Umbilical cord (tissue), 2 donors: ENCODE data around the gene ATXN10. TPM values are rescaled to one million over a fixed set of nuclear protein-coding genes. Genes with fewer than 3 reads are reported as not detected.

Experiments used
- DNase-seq: peaks from one replicate; pipeline ENCODE4 v3.0.0-alpha.2; 2015; ENCODE audit warnings: low spot score
- total RNA-seq: library from RNA; depleted of rRNA; stranded (reverse); fragments of >200 nt; gene quantifications from one replicate; pipeline ENCODE4 v1.2.3, GENCODE V29; 2014; ENCODE audit warnings: low replicate concordance; ENCODE audit not compliant: insufficient read depth

ATXN10 gene
- total RNA-seq, 1 donor from 2014 or later, result 175 TPM

DNA sequence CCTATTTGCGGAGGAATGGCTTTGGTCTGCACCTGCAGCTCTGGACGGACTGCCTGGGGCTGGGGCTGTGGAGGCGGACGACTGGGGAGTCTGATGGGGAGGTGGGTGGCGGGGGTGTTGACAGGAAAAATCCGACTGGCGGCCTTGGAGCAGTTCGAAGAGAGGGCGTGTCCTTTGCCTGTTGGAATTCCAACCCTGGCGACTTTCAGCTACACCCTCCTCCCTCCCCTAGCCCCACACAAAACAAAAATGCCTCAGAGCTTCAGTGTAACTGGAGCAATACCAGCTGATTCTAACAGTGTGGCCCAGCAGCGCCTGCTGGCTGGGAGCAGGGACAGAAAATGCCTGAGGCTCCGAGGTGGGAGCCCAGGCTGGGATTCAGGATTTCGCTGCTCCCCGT lies 85.4 kb downstream of the ATXN10 start:
- DNase-seq, result peak; percentile 65

DNA sequence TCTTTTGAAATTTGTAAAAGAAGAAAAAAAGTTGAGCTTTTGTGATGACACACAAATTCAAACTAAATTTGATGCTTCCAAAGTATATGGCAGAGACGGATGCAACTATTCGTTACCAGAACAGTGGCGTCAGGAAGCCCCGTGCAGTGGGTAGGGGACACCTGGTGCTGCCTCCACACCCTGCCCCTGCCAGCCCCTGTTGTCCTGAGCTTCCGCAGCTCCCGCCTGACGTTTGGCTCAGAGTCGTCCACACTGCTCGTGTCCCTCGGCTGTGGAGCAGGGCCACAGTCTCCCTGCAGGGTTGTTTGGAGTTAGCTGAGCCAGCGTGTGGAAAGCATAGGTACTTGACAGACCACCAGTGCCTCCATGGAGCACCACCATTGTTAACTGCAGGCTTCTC lies 86.3 kb downstream of the ATXN10 start:
- DNase-seq, result no peak

DNA sequence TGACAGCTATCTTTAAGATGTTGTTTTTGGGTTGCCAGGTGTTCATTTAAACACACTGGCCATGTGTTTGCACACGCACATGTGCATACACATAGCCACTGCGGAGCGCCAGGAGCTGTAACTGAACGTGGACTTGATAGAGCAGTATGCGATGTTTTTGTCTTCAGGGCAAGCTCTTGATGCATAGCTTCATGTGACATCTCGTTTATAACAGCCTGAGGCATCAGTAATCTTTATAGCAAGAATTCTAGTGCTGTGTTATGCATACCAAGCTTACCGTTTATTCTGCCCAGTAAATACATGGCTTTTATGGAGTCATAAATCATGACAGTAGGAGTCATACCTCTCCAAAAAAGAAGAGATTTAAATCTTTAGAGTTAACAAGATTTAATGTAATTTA lies 87.0 kb downstream of the ATXN10 start:
- DNase-seq, result peak; percentile 81

DNA sequence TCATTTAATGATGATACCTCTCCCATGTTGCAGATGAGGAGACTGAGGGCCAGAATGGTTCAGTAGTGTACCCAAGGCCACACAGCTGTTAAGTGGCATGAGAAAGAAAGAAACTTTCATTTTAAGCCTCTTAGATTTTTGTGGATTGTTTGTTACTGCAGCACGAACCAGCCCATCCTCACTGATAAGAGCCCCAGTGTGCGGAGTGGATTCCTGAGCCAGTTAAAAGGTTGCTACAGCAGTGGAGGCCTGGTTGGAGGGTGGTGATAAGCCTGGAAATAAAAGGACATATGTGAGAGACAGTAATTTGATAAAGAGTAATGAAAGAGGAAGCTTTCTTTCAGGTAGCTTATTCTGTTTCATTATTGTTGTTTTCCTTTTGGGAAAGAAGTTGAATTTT lies 89.0 kb downstream of the ATXN10 start:
- no peak for DNase-seq

DNA sequence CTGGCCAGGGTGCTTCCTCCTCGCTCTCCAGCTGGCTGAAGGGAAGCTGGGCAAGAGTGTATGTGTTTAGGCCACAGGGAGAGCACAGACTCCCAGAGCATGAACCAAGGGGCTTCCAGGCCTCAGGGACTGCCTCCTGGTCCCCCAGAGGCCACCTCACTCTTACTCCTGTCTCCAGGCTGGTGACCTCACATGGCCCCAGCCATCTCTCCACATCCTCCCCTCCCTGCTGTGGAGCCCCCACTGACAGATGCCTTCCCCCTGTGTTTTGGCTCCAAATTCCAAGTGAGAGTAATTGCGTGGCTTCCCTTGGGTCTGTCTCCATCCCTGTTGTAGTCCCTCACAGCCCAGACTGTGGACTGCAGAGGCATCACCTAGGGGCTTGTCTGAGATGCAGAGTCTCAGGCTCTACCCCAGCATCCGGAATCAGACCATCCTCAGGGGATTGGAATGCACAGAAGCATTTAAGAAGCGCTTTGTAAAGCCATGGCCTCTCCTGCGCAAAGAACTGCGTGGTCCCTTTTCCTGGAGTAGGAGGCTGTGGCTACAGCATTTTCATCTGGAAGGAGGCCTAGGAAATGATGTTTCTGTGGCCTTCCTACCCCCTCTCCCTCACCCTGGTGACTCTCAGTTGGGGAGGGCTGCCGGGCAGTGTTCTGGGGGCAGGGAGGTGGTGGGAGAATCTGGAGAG lies 91.1 kb downstream of the ATXN10 start:
- no peak for DNase-seq

DNA sequence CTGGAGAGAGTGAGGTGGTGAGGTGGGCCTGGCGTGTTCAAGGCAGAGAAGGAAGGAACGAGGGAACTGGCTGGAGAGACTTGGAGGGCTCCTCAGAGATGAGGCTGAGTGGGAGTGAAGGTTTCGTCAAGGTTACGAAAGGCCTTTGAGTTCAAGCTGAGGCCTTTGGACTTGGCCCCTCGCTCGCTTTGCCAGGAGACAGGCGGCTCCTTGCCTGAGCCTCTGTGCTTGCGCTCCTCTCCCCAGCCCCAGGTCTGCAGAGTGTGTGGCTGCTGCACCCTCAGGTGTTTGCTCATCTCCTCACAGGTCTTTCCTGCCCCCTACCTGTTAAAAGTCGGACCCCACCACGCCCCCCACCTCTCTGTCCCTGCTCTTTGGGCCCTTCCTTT lies 91.6 kb downstream of the ATXN10 start:
- DNase-seq, result no peak

DNA sequence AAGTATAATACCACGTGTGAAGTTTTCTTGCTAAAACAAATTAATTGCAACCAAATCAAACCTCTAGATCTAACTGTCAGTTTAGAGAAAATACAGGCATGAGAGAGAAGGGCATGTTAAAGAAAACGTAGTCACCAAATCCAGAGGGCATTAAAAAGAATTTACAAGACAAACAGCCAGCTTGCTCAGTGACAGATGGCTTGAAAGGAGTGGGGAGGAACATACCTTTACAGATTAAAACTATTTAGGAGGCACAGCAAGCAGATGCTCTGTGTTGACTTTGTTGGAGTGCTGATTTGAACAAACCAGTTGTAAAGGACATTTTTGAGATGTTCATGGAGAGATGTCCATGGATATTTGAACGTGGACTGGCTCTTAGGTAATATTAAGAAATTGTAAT lies 96.9 kb downstream of the ATXN10 start:
- no peak for DNase-seq

DNA sequence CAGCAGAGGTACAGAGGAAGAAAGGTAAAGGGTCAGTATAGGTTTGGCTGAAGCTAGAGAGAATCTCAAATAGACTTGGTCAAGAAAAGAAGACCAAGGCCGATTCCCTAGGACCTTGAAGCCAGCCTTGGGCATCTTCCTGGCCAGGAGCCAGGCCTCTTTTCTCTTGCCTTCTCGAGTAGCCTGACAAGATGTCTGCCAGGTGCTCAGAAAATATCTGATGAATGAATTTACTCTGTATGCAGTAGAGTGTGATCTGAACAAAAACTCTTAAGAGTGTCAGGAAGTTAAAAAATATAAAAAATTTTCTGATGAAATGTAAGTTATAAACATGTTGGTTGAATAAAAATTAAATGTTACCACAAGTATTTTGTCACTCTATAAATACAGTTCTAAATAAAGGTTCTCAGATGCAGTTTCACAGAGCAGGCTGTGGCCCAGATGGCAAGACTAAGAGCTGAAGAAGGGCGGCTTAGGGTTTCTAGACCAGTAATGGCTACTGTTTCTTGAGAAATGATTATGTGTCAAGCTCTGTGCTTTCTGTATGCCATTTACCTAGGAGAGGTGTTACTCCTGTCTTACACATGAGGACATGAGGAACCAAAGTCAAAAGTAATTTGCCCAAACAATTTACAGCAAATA lies 98.1 kb downstream of the ATXN10 start:
- no peak for DNase-seq

DNA sequence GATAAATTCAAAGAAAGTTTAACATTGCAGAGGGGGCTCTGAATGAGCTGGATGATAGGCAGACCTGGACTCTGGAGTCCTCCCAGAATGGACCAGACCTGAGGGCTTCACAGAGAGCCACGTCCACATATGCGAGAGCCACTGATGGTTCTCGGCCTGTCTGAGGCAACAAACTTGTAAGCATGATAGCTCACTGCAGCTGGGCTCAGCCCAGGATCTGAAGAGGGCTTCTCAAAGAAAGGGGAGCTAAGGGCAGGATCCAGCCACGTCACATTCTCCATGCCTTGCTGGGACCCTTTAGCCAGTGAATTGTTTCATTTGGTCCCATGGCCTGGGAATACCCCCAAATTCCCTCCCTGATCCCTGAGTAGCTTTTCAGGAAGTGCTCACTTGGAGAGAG lies 98.9 kb downstream of the ATXN10 start:
- no peak for DNase-seq

DNA sequence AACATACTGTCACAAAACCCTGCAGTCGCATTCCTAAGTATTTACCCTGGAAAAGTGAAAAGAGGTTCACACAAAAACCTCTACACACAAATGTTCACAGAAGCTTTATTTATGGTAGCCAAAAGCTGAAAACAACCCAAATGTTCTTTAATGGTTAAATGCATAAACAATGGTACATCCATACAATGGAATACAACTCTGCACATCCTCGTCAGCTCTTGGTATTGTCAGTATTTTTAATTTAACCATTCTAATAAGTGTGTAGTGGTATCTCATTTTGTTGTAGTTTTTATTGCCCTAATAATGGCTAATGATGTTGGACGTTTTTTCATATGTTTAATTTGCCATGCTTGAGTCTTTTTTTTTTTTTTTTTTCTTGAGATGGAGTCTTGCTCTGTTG lies 99.4 kb downstream of the ATXN10 start:
- DNase-seq, result no peak

DNA sequence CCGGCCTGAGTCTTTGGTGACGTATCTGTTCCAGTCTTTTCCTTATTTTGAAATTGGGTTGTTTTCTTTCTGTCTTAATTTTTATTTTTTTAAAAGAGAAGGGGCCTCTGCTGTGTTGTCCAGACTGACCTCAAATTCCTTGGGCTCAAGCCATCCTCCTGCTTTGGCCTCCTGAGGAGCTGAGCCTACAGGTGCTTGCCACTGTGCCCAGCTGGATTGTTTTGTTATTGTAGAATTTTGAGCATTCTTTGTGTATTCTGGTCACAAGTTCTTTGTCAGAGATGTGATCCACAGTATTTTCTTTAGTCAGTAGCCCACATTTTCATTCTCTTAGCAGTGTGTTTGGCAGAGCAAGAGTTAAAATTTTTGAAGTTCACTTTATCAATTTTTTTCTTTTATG lies 100.1 kb downstream of the ATXN10 start:
- no peak for DNase-seq

DNA sequence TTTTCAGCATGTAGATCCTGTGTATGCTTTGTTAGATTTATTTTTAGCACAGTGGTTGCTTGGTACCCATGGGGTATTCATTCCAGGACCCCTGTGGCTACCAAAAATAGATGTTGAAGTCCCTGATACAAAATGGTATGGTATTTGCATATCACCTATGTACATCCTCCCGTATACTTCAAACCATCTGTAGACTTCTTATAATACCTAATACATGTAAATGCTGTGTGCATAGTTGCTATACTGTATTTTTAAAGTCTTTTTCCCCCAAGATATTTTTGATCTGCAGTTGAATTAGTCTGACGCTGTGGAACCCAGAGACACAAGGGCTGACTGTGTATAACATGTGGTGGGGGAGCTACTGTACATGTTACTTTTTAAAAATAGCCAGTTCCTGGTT lies 101.1 kb downstream of the ATXN10 start:
- no peak for DNase-seq

DNA sequence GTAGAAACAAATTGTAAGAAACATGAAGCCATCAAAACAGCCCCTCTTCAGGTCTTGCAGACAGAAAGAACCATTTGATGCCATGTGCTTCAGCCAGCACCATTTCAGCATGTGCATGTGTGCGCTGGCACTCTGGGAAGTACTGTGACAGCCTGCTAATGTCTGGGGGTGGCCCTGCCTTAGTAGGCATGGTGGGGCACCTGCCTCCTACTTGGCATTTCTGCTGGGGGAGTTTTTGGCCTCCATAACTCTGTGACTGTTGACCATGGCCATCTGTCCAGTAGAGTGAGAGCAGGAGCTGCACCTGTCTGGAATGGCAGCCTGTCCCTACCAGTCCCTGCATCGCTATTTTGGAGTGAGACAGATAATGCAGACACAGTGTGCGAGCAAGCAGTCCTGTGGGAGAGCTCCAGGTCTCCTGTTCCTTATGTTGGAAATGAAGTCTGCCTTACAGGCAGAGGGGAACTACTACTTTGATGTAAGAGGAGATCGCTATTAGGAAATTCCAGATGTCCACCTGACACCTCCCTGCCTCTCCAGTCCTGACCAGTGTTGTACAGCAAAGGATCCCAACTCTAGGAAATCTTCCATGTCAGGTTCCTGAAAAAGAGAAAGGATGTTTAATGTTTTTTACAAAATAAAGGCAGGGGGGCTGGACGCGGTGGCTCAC lies 102.5 kb downstream of the ATXN10 start:
- DNase-seq, result no peak

DNA sequence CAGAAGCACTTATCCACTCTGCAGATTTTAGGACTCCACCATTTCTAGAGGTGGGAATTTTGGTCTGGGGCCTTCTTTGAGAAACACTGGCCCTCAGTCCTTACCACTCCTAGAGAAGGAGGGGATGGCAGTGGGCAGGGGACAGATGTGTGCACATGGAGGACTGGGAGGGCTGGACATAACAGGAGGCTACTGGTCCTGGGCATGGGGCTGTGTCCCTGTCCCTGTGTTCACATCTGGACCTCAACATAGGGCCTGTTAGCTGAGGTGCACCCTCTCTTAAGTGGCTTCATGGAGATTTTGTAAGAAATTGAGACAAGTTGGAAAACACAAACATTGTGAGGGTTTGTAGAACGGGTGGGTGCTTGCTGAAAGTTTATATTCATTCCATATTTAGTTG lies 103.4 kb downstream of the ATXN10 start:
- DNase-seq, result no peak

DNA sequence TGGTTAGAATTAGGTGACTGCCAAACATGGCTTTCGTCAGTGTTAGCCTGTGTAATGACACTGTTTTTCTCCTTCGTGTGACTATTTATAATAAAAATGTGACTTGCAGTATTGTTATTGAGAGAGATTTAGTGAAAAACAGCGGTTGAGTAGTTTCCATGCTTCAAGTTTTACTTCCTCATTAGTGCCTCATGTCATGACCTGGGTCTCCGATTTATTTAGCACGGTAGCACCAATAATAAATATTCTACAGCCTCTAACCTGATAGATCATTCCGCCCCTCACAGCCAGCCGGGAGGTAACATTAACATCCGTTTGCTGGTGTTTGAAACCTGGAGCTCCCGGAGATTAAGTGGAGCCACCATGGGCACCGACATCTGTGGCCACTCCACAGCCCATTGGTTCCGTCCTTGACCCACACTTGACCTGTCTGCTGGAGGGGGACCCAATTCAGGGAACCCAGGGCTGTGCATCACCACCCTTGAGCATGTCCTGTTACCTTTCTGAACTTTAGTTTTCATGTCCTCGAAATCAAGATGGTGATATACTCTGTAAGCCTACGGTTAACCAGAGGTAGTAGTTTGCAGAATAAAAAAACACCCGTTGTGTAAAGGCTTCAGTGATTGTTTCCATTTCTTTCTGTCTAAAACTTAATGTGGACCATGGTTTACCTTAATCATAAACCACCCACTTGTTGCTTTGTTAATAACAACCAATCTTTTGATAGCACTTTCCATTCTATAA lies 104.1 kb downstream of the ATXN10 start:
- DNase-seq, result no peak

DNA sequence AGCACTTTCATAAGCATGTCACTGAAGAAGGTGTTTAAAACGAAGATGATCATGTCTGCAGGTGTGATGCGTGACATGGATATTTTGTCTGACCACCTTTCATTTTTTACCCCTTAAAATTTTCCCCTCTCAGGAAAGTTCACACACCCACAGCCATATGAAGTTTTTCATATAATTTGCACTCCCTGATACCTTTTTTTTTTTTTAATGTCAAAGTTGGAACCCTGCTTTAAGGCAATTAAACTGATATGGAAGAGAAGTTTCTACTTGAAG lies 104.6 kb downstream of the ATXN10 start:
- no peak for DNase-seq

DNA sequence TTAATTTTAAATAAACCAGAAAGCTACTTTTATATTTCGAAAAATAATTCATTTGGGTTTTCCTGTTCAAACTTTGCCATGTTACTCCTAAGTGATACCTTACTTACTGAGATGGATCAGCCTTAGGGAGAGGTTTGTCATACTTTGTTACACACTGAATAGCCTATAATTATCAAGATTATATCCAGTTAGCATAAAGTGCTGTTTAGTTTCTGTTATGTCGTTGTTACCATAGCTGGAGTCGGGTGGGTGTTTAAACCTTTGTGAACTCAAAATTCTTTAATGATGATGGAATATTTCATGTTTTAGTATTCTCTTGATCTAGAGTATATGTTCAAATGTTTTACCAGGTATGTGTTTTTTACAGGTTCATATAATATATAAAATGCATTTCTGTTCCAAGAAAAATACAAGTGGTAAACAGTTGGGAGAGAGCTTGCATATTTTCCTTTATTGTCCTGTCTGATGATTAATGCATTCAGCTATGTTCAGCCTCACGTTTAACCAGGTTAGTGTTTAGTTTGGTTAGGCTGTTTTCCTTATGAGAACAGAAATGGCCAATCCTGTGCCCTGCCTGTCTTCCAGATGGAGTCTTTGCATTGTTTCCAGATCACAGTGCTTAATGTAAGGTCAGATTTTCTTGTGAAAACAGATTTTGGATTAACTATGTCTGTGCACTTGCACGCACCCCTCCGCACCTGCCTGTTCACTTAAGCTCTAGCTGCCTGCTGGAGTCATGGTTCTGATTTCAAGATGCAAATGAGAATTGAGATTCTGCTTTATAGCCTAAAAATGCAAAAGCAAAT lies 105.6 kb downstream of the ATXN10 start:
- DNase-seq, result no peak

DNA sequence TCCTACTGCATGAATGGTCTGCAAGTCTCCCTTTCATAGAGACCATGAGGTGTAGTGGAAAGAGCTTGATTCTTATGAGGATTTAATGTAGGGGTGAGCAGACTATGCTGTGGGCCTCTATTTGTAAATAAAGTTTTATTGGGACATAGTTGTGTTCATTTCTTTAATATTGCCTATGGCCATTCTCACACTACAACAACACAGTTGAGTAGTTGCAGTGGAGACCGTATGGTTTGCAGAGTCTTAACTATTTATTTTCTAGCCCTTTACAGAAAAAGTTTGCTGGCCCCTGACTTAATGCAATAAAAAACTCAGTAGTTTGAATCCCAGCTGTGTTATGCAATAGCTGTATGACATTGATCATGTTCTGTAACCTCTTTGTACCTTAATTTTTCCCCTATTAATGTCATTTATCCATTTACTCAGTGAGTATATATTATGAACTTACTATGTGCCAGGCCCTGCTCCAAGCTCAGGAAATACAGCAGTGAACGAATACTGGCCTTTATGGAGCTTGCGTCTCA lies 106.3 kb downstream of the ATXN10 start:
- no peak for DNase-seq

DNA sequence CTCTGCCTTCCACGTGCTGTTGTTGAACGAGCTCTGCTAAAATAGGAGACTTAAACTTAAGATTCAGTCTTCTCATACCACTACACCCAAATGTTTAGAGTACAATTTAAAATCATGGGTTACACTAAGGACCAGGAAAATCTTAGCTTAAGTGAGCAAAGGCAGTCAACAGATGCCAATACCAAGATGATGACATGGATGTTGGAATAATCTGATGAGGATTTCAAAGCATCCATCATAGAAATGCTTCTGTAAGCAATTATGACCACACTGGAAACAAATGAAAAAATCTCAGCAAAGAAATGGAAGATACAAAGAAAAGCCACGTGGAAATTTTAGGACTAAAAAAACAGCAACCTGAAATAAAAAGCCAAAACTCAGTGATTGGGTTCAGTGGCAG lies 109.8 kb downstream of the ATXN10 start:
- DNase-seq, result no peak

DNA sequence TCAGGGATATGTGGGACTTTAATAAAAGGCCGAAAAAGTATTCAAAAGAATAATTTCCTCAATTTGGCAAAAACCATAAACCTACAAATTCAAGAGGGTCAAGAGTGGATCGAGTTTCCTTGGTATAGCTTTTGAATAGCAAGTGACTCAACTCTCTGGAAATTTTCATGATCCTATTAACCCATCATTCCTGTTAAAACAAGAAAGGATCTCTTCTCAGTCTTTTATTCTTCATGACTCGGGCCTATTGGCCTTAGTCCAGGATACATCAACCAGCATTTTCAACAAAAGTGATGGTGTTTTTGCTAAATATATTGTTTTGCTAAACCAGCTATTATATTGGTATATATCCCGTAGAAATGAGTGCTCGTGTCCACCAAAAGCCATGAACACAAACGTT lies 110.3 kb downstream of the ATXN10 start:
- no peak for DNase-seq

DNA sequence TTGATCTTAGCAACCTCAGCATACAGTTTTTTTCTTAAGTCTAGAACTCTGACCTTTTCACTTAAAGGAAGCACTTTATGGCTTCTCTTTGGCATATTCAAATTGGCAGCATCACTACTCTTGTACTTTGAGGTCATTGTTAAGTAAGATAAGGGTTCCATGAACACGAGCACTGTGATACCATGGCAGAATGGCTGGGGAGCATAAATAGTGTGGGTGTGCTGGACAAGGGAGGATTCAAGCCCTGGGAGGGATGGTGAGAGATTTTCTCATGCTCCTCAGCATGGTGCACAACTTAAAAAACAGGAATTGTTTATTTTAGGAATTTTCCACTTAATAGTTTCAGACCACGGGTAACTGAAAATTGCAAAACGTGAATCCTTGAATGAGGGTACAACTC lies 111.4 kb downstream of the ATXN10 start:
- DNase-seq, result no peak

DNA sequence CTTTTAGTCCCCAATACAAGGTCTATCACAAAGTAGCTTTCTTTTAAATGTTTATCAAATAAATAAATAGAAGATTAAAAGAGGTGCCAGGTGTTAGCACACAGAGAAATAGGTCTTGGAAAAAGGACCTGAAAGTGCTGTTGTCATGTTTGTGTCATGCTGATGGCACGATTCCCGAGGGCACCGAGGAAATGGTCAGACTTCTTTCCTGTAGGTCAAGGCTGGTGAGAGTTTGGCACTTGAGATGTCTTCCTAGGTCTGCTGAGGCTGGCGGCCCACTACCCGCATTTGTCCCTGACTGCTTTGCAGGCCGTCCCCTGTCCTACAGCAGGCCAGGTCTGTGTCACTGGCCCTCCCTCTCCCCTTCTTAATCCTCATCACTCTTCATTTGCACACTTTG lies 112.1 kb downstream of the ATXN10 start:
- no peak for DNase-seq
